ENCODE results near the gene KCNJ14. TPM values are rescaled to one million over a fixed set of nuclear protein-coding genes. Genes with fewer than 3 reads are reported as not detected.
"Not testable (repeated sequence)": the region's sequence is repeated elsewhere in the genome, so short reads cannot be mapped to it uniquely, and the experiment has no call there.

The KCNJ14 gene
- polyA plus RNA-seq, 3 donors, result 0.58 to 1.3 (median 0.72) TPM

- DNase-seq (ENCODE audit: extremely low read depth in 1 of 11, low read depth in 9 of 11, low spot score in 4 of 11), result peak in 1 of 11 donors; percentile 35
Observed at GRCh38 chr19:48480558-48481500, 25.5 kb downstream of the KCNJ14 start.

GRCh38 chr19:48481846-48482639, 26.7 kb downstream of the KCNJ14 start:
- DNase-seq (ENCODE audit: extremely low read depth in 1 of 11, low read depth in 9 of 11, low spot score in 4 of 11), result no peak

- DNase-seq (ENCODE audit: extremely low read depth in 1 of 11, low read depth in 9 of 11, low spot score in 4 of 11), result no peak
Observed at GRCh38 chr19:48483301-48483700, 27.9 kb downstream of the KCNJ14 start.

GRCh38 chr19:48484247-48484893, 29.0 kb downstream of the KCNJ14 start:
- no peak for DNase-seq (ENCODE audit: extremely low read depth in 1 of 11, low read depth in 9 of 11, low spot score in 4 of 11)

GRCh38 chr19:48484931-48485612, 29.7 kb downstream of the KCNJ14 start:
- DNase-seq (ENCODE audit: extremely low read depth in 1 of 11, low read depth in 9 of 11, low spot score in 4 of 11), result no peak

GRCh38 chr19:48486706-48487105, 31.3 kb downstream of the KCNJ14 start:
- not testable (repeated sequence) for DNase-seq (ENCODE audit: extremely low read depth in 1 of 11, low read depth in 9 of 11, low spot score in 4 of 11)

GRCh38 chr19:48487544-48487943, 32.2 kb downstream of the KCNJ14 start:
- no peak for DNase-seq (ENCODE audit: extremely low read depth in 1 of 11, low read depth in 9 of 11, low spot score in 4 of 11)

DNA sequence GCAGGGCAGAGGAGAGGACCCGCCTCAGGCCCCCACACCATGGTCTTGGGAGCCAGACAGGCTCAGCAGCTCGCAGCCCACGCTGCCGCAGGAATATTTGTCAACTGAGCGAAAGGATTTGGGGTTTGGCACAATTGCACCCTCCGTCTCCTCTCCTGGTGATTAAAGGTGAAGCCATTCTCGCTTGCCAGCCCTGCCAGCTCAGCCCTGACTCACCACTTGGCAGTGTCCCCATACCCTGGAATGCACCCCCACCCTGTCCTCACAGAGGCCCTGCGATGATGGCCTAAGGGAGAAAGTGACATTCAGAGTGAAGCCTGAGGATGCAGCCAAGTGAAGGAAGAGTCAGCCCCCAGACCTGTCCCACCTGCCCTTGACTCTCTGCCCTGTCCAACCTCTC, 32.6 kb downstream of the KCNJ14 start:
- no peak for DNase-seq (ENCODE audit: extremely low read depth in 1 of 11, low read depth in 9 of 11, low spot score in 4 of 11)

DNA sequence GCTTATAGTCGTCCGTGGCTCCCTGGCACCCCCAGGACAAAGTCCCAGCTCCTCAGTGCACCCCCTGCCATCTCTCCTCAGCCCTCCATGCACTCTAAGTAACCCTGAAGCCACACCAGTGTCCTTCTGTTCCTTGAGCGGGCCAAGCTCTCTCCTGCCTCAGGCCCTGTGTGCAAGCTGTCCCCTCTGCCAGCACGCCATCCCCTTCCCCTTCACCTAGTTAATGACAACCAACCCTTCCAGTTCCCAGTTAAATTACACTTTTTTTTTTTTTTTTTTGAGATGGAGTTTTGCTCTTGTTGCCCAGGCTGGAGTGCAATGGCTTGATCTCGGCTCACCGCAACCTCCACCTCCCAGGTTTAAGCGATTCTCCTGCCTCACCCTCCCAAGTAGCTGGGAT, 33.1 kb downstream of the KCNJ14 start:
- not testable (repeated sequence) for DNase-seq (ENCODE audit: extremely low read depth in 1 of 11, low read depth in 9 of 11, low spot score in 4 of 11)

GRCh38 chr19:48489608-48490216, 34.3 kb downstream of the KCNJ14 start:
- peak in 1 of 11 donors; percentile 52 for DNase-seq (ENCODE audit: extremely low read depth in 1 of 11, low read depth in 9 of 11, low spot score in 4 of 11)

DNA sequence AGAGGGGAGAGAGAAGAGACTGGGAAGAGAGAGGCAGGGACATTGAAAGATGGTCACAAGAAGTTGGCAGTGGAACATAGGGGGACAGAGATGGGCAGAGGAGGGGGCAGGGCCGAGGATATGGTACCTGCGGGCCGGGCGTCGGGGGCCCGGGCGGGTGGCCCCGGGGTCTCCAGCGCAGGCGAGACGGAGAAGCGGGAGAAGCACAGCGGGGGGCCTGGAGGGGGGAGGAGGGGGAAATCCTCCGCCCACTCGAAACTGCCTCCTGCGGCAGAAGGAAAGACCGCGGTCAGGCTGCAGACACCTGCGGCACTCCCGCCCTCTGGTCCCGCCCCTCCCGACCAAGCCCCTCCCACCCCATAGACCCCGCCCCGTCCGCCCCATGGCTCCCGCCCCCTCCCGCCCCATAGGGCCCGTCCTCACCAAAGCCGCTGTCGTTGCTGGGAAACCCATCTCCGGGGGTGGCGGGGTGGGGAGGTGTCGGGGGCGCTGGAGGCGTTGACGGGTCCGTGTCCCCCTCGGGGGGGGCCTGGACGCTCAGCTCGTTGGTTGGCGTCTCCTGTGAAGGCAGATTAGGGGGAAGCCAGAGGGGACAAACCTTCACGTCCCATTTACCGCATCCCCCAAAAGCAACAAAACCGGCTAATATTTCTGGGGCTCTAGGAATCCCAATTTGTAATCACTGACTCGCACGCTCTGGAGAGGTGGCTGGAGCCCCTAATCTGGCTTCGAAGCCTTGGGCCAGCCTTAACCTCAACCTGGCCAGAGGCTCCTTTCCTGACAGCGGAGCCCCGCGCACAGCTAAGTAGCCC, 35.8 kb downstream of the KCNJ14 start:
- DNase-seq (ENCODE audit: extremely low read depth in 1 of 11, low read depth in 9 of 11, low spot score in 4 of 11), result no peak

DNA sequence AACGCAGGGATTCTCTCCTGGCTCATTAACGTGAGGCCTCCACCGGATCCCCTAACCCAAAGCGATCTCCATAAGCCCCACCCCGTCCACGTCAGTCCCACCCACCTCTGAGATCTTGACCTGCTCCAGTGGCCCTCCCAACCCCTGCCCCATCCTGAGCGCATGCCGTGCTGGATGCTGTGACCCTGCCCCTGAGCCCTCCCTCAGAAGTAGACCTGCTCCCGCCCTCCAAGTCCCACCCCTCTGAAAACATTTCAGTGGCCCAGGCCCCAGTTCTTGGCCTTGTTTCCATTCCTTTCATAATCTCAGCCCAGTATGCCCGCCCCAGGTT, 36.4 kb downstream of the KCNJ14 start:
- no peak for DNase-seq (ENCODE audit: extremely low read depth in 1 of 11, low read depth in 9 of 11, low spot score in 4 of 11)

DNA sequence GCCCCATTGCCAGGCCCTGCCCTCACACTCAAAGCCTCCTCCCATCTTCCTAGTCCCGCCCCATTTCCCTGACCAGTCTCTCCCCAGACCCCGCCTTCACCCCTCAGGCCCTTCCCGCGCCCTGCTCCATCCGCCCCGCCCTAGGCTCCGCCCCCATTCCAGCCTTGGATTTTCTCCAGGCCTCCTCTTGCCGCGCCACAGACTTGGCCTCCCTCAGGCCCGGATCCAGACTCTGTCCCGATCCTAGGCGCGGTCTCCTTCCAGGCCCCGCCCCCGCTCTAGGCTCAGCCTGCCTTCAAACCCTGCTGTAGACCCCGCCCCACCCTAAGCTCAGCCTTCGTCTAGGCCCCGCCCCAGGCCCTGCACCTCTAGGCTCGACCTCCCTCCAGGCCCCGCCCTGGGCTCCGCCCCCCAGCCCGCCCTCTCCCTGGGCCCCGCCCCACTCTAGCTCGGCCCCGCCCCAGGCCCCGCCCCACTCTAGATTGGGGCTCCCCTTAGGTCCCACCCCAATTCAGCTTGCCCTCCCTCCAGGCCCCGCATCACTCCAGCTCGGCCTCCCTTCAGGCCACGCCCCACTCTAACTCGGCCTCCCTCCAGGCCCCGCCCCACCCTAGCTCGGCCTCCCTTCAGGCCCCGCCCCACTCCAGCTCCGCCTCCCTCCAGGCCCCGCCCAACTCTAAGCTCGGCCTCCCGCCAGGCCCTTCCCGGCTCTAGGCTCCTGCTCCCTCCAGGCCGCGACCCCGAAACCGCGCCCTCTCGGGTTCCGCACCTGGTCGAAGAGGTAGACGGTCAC, 37.7 kb downstream of the KCNJ14 start:
- DNase-seq (ENCODE audit: extremely low read depth in 1 of 11, low read depth in 9 of 11, low spot score in 4 of 11), result peak in 9 of 11 donors; percentile 62 to 91 (median 80)

GRCh38 chr19:48493718-48494401, 38.5 kb downstream of the KCNJ14 start:
- no peak for DNase-seq (ENCODE audit: extremely low read depth in 1 of 11, low read depth in 9 of 11, low spot score in 4 of 11)

DNA sequence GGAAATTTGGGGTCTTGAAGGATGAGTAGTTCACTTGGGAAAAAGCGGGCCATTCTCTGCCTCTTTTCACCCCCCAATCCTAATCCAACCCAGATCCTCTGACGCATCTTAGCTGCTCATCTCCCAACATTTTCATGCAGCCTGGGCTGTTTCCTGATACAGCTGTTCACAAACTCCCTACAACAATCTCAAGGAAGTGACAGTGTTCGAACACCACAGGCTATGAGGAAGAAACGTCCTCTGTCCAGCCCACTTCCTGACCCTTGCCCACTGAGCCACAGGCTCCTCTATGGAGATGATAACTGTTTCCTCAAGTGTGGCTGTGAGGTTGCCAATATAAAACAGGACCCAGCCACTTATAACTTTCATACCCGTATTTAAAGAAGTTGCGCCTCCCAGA, 40.0 kb downstream of the KCNJ14 start:
- no peak for DNase-seq (ENCODE audit: extremely low read depth in 1 of 11, low read depth in 9 of 11, low spot score in 4 of 11)

DNA sequence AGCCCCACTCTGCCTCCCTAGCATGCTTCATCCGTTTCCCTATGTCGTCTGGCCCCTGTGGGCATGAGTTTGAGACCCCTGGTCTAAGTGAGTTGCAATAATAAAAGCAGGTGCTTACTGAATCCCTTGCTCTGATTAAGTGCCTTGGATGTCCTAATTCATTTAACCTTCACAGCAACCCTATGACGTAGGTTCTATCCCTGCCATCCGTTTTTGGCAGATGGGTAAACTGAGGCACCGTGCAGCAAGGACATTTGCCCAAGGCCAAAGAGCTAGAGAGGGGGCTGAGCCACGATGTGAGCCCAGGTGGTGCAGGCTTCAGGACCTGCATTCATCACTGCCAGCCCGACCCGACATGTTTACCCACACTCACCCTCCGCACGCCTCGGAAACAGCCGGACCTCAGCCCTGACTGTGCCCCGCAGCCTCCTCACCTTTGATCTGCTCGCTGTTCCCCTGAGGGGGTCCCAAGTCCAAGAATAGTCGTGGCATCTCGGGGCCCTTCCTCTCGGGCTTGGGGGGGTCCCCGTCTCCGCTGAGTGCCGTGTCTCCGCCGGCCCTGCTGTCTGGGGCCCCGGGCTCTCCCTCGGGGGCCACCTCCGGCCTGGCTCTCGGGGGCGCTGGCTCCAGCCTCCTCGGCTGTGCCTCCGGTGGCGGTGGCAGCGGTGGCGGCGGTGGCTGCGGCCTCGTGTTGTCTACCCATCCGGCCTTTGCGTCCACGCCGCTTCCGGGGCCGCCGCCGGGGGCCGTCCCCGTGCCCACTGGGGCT, 41.8 kb downstream of the KCNJ14 start:
- DNase-seq (ENCODE audit: extremely low read depth in 1 of 11, low read depth in 9 of 11, low spot score in 4 of 11), result no peak

Data from renal cortex interstitium (tissue), 11 donors.